Neural cell (in vitro differentiated cells): Measurements from ENCODE around the gene NTRK2. TPM values are rescaled to one million over a fixed set of nuclear protein-coding genes. Genes with fewer than 3 reads are reported as not detected.
A peak's percentile ranks its signal among the peaks of the same experiment; 100 is the strongest.

ENCODE experiments used
- H2AFZ ChIP-seq: fragments of 200-600, 300-800 bp; sonication (generic), shearing (Covaris generic); 2 replicates; pipeline ENCODE4 v1.6.0; 2014; ENCODE audit warnings: low read depth, mild to moderate bottlenecking, antibody characterized with exemption, low read length, moderate library complexity
- H3F3A ChIP-seq: fragments of 200-600 bp; shearing (Covaris generic); 2 replicates; pipeline ENCODE4 v1.6.1; 2016; ENCODE audit warnings: mild to moderate bottlenecking, moderate library complexity, mixed read lengths, antibody characterized with exemption, low read length; ENCODE audit not compliant: insufficient read depth, poor library complexity, severe bottlenecking
- H3K27ac ChIP-seq: fragments of 200-600, 300-800 bp; sonication (generic), shearing (Covaris generic); 2 replicates; pipeline ENCODE4 v1.5.1; 2014; ENCODE audit warnings: mild to moderate bottlenecking, low read length, moderate library complexity
- H3K27me3 ChIP-seq: fragments of 300-800, 200-600 bp; sonication (generic), shearing (Covaris generic); 2 replicates; pipeline ENCODE4 v1.6.0; 2014; ENCODE audit warnings: mild to moderate bottlenecking, low read depth, low read length, moderate library complexity; ENCODE audit not compliant: insufficient read depth
- H3K36me3 ChIP-seq: fragments of 300-800, 200-600 bp; sonication (generic), shearing (Covaris generic); 2 replicates; pipeline ENCODE4 v1.5.1; 2014; ENCODE audit warnings: mild to moderate bottlenecking, antibody characterized with exemption, low read length, moderate library complexity; ENCODE audit not compliant: insufficient read depth
- H3K4me2 ChIP-seq: fragments of 300-800, 200-600 bp; sonication (generic), shearing (Covaris generic); 2 replicates; pipeline ENCODE4 v1.6.0; 2014; ENCODE audit warnings: mild to moderate bottlenecking, low read length
- H3K4me3 ChIP-seq: fragments of 300-800, 200-600 bp; sonication (generic), shearing (Covaris generic); 2 replicates; pipeline ENCODE4 v1.5.1; 2014; ENCODE audit warnings: mild to moderate bottlenecking, low read length, moderate library complexity
- H3K79me2 ChIP-seq: fragments of 200-600 bp; shearing (Covaris generic); replicated peaks from 2 replicates; pipeline ENCODE4 v1.6.0; 2014; ENCODE audit warnings: mild to moderate bottlenecking, low read length, moderate library complexity; ENCODE audit not compliant: insufficient read depth
- H3K9ac ChIP-seq: fragments of 300-800, 200-600 bp; sonication (generic), shearing (Covaris generic); 2 replicates; pipeline ENCODE4 v1.6.1; 2016; ENCODE audit warnings: mild to moderate bottlenecking, low read length, mixed read lengths
- H3K9me2 ChIP-seq: fragments of 200-600 bp; shearing (Covaris generic); 2 replicates; pipeline ENCODE4 v1.6.1; 2016; ENCODE audit warnings: mild to moderate bottlenecking, low read length, mixed read lengths; ENCODE audit not compliant: insufficient read depth
- H3K9me3 ChIP-seq: fragments of 200-600, 300-800 bp; sonication (generic), shearing (Covaris generic); 2 replicates; pipeline ENCODE4 v1.6.1; 2016; ENCODE audit warnings: mild to moderate bottlenecking, mixed run types, low read length, moderate library complexity, mixed read lengths
- H4K20me1 ChIP-seq: fragments of 200-600 bp; shearing (Covaris generic); 2 replicates; pipeline ENCODE4 v1.6.1; 2016; ENCODE audit warnings: mild to moderate bottlenecking, mixed run types; ENCODE audit not compliant: insufficient read depth
- CTCF ChIP-seq: fragments of 450-650 bp; IDR thresholded peaks from 2 replicates; pipeline ENCODE4 v1.5.1; 2014; ENCODE audit warnings: antibody characterized with exemption, mild to moderate bottlenecking, moderate library complexity; ENCODE audit not compliant: poor library complexity, severe bottlenecking
- EP300 ChIP-seq: fragments of 450-650 bp; conservative IDR thresholded peaks from 2 replicates; pipeline ENCODE4 v1.6.1; 2014; ENCODE audit warnings: antibody characterized with exemption, mild to moderate bottlenecking, moderate library complexity; ENCODE audit not compliant: poor library complexity, severe bottlenecking
- EZH2 ChIP-seq: fragments of 200-600, 300-800 bp; shearing (Covaris generic), sonication (generic); IDR thresholded peaks from 2 replicates; pipeline ENCODE4 v1.6.1; 2014; ENCODE audit warnings: antibody characterized with exemption, low read length, borderline replicate concordance, mild to moderate bottlenecking; ENCODE audit not compliant: insufficient read depth, poor library complexity, severe bottlenecking
- MXI1 ChIP-seq: fragments of 450-650 bp; conservative IDR thresholded peaks from 2 replicates; pipeline ENCODE4 v1.6.1; 2014; ENCODE audit warnings: antibody characterized with exemption, mild to moderate bottlenecking; ENCODE audit not compliant: poor library complexity, severe bottlenecking
- POLR2AphosphoS5 ChIP-seq: IDR thresholded peaks from 2 replicates; pipeline ENCODE4 v1.6.1; 2012
- RAD21 ChIP-seq: fragments of 450-650 bp; conservative IDR thresholded peaks from 2 replicates; pipeline ENCODE4 v1.6.1; 2014; ENCODE audit warnings: antibody characterized with exemption, mild to moderate bottlenecking, moderate library complexity
- REST ChIP-seq: IDR thresholded peaks from 2 replicates; pipeline ENCODE4 v1.6.1; 2012; ENCODE audit warnings: borderline replicate concordance
- SMC3 ChIP-seq: fragments of 450-650 bp; conservative IDR thresholded peaks from 2 replicates; pipeline ENCODE4 v1.6.1; 2014; ENCODE audit warnings: antibody characterized with exemption, mild to moderate bottlenecking, moderate library complexity; ENCODE audit not compliant: poor library complexity
- TAF1 ChIP-seq: IDR thresholded peaks from 2 replicates; pipeline ENCODE4 v1.6.1; 2012; ENCODE audit warnings: low read depth
- polyA plus RNA-seq: library from polyadenylated mRNA; depleted of rRNA; stranded (reverse); fragments of >200 nt; gene quantifications from 2 replicates; pipeline ENCODE4 v1.2.3, GENCODE V29; 2014

NTRK2 gene
- polyA plus RNA-seq, 1 donor from 2014 or later: 14.2 TPM

GRCh38 chr9:84903963-84904362 is 234.4 kb downstream of the NTRK2 start:
- no peak overlapping the region for H3K27ac ChIP-seq
- no peak overlapping the region for H3K9ac ChIP-seq
- H3K36me3 ChIP-seq: no peaks in the 10 kb centered on the region
- H2AFZ ChIP-seq: no peak overlapping the region
- H3K79me2 ChIP-seq: no peaks in the 10 kb centered on the region
- no peaks in the 10 kb centered on the region for H3K27me3 ChIP-seq
- H4K20me1 ChIP-seq: no peaks in the 10 kb centered on the region
- H3K9me3 ChIP-seq: no peaks in the 10 kb centered on the region
- no peaks in the 10 kb centered on the region for H3K9me2 ChIP-seq
- H3K4me2 ChIP-seq: no peak overlapping the region
- no peak for TF ChIP-seq SMC3
- TF ChIP-seq EP300: no peak
- TF ChIP-seq POLR2AphosphoS5: no peak
- no peak for TF ChIP-seq REST
- no peak for TF ChIP-seq EZH2
- no peak for TF ChIP-seq MXI1
- TF ChIP-seq RAD21: no peak
- no peak for TF ChIP-seq TAF1
- TF ChIP-seq CTCF: no peak
- no peaks in the 10 kb centered on the region for H3F3A ChIP-seq
- H3K4me3 ChIP-seq: no peak overlapping the region

- peak overlapping the region; percentile 76 for H3K27ac ChIP-seq
- H3K27me3 ChIP-seq: no peaks in the 10 kb centered on the region
These were observed 247.2 kb downstream of the NTRK2 start for GRCh38 chr9:84916769-84917168.

More at GRCh38 chr9:84916769-84917168, 247.2 kb downstream of the NTRK2 start:
- TF ChIP-seq SMC3: no peak
- TF ChIP-seq RAD21: no peak
- no peak for TF ChIP-seq POLR2AphosphoS5
- TF ChIP-seq CTCF: no peak
- no peak for TF ChIP-seq MXI1
- no peak for TF ChIP-seq REST
- no peak for TF ChIP-seq TAF1
- no peak for TF ChIP-seq EZH2
- TF ChIP-seq EP300: no peak
- Histone ChIP-seq H3K9ac (peak overlapping the region; percentile 9), H3K4me2 (no peak overlapping the region), H2AFZ (no peak overlapping the region), H3K4me3 (peak overlapping the region; percentile 47), H3K9me2 (no peaks in the 10 kb centered on the region), H4K20me1 (no peaks in the 10 kb centered on the region), H3K36me3 (no peaks in the 10 kb centered on the region), H3K9me3 (no peaks in the 10 kb centered on the region), H3K79me2 (no peaks in the 10 kb centered on the region), H3F3A (peaks cover 5% of the 10 kb centered on the region)
